NCI-H187 treated with DMSO at 0.1 percent for 48 hours (cell line): ENCODE results near the gene FSTL1.

ENCODE experiments used
- DNase-seq: peaks from one replicate; lab custom pipeline; 2025; lab: John Stamatoyannopoulos, UW

Gene FSTL1, protein sequence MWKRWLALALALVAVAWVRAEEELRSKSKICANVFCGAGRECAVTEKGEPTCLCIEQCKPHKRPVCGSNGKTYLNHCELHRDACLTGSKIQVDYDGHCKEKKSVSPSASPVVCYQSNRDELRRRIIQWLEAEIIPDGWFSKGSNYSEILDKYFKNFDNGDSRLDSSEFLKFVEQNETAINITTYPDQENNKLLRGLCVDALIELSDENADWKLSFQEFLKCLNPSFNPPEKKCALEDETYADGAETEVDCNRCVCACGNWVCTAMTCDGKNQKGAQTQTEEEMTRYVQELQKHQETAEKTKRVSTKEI

DNA sequence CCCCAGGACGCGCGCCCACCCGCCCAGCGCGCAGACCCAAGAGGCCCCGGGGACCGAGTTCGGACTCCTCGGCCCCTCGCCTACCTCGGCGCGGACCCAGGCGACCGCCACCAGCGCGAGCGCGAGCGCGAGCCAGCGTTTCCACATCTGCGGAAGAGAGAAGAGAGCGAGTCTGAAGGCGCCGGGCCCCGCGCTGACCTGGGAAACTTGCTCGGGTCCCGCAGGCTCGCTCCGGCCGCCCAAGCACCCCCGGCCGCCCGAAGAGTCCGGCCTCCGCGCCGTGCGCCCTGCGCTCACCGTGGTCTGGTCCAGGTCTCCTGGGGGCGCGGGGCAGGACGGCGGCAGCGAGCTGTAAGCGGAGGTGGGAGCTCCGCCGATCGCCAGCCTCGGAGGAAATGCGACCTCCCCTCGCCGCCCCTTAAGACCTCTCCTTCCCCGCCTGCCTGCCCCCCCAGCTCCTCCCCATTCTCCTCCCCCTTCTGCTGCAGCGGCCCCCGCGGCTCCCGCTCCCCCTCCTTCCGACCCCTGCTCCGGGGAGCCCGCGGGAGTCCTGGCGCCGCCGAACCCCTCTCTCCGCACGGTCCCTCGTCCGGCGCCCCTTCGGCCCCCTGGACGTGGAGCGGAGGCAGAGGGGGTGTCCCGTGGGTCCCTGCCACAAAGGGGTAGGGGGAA is at the start of gene FSTL1:
Gene FSTL1 (minus strand): TSS at position 393 of the 672 bp plus-strand sequence. CDS start 246 bp downstream, at position 147.
- no peak for DNase-seq

DNA sequence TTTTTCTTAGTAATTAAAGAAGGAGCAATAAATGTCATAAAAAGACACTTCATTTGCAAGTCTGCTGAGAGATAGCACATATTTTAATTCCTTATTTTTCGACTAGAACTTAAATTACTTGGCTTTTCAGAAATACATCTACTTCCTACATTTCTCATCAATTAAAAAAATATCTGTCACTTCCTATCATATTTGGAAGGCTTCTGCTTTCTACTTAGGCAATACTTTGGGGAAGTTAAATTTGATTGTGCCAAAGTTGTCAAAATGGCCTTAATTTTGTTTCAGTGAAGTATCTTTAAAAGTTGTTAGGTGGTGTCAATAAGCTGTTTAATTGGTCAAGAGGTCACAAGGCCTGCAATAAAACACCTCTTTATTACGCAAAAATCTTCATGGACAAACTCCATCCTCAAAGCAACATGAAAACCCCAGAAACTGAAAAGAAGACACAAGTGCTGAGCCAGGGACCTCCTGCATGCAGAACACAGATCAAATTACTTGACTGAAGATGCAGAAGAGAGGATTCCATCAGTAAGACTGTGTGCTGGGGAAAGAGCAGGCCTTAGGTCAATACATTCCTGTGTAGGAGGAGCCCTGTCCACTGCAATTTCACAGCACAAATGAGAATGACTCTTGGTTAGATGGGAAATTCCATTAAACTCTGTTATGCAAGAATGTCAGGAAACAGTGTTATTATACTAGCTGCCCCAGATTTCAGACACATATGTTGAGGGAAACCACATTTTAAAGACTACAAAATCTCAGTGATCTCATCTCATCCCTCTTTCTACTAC is 48.0 kb upstream of the FSTL1 start:
- no peak for DNase-seq

DNA sequence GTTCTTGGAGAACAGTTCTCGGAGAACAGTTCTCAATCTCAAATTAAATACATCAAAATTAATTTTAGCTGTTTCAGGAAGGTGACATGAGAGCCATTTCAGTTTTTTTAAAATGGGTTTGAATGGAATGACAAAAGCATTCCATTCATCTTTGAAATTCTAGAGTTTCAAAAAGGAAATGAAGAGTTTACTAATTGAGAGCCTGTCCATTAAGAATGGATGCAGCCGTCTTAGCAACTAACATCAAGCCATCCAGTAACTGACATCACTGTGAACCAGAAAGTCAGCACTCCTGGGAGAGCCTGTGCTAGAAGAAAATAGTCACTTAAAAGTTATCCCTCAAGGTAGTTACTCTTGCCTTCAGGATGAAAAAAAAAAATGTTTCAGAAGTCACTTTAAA is 47.0 kb upstream of the FSTL1 start:
- no peak for DNase-seq

DNA sequence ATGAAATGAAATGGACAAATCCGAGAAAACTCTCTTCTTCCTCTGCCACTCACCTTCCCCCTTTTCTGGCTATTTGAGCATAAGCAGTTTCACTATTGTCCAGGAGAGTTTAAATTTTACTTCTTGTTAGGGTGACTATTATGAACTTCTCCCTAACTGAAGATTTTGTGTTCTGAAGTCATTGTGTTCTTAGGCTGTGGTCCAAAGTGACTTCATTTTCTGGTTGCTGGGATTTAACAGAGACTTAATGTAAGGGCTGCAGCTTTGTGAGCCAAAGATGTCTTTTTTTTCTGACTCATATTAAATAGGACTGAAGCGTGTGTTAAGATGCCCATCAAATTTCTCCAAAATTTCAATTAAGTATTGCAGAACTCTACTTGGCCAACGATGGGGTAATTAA is 46.5 kb upstream of the FSTL1 start:
- no peak for DNase-seq

DNA sequence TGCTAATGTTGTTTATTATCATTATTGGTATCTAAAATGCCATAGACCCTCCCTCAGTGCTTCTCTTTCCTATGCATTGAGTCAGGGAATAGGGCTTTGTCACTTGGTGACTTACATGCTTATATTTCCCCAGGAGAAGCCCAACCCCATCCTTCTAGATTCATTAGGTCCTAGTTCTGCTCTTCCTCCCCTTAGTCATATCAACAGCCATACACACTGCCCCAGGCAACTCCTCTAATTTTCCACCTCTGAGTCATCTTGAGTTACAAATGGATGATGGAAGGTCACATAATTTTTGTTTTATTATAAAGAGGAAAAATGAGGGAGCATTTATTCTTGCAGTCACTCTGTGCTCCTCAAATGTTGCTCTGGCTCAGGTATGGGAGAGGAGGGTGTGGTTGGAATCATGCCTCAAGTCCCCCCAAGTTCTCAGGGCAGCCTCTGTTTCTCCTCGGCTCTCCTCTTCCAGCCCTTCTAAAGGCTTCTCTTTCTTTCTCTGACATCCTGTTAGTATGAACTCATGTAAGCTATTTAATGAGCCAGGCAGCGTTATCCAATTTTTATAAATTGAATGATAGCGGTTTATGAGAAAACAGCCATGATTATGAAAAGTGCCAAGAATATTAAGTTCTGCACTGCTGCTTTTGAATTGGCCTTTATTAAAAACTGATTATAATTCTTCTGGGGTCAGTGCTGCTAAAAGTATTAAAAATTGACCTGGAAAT is 45.6 kb upstream of the FSTL1 start:
- DNase-seq: no peak

DNA sequence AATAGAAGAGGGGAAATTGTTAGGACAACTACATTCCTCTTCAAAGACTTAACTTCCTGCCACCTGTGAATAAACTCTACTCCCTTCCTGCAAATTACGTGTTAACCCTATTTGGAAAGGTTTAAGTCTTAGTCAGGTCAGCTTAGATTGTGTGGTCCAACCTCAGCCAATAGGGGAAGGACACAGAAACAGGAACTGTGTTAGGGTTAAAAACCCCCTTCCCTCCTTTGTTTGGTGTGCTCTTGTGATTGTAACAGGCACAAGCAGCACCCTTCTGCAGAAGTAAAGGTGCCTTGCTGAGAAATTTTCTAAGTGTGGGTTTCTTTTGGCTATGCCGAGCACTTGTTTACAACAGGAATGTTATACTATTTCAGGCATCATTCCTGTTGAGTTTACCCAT is 45.0 kb upstream of the FSTL1 start:
- no peak for DNase-seq

DNA sequence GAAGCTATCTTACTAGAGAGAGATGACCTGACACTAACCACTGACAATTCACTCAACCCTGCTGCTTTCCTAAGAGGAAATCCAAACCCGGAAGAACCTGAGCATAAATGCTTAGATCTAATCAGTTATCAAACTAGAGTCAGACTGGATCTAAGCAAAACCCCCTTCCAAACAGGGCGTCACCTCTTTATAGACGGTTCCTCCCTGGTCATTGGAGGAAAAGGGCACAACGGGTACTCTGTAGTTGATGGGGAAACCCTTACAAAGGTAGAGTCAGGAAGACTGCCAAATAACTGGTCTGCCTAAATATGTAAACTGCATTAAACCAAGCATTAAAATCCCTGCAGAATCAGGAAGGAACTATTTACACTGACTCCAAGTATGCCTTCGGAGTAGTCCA is 41.3 kb upstream of the FSTL1 start:
- no peak for DNase-seq

DNA sequence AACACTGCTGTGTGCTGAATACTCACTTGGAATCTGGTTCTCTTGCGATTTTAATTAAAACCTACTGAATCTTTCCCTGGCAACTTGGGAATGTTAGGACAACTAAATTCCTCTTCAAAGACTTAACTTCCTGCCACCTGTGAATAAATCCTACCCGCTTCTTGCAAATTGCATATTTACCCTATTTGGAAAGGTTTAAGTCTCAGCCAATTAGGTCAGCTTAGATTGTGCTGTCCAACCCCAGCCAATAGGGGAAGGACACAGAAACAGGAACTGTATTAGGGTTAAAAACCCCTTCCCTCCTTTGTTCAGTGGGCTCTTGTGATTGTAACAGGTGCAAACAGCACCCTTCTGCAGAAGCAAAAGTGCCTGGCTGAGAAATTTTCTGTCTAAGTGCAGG is 38.6 kb upstream of the FSTL1 start:
- DNase-seq: no peak

DNA sequence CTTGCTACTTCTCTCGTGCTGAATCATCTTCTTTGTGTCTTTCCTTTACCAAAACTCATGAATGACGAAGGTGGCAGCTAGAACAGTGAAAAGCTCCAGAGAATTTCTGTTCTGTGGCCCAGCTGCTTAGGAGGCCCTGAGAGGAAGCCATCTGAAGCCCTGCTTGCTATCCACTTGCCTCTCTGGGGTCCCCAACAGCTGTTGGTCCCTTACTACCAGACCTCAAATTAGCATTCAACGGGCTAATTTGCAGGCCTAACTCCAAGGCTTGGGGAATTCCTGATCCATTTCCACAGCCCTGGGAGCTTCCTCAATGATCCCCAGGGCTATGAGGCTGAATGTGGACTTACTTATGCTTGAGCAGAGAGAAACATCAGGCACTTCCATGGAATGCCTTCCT is 37.5 kb upstream of the FSTL1 start:
- DNase-seq: no peak

DNA sequence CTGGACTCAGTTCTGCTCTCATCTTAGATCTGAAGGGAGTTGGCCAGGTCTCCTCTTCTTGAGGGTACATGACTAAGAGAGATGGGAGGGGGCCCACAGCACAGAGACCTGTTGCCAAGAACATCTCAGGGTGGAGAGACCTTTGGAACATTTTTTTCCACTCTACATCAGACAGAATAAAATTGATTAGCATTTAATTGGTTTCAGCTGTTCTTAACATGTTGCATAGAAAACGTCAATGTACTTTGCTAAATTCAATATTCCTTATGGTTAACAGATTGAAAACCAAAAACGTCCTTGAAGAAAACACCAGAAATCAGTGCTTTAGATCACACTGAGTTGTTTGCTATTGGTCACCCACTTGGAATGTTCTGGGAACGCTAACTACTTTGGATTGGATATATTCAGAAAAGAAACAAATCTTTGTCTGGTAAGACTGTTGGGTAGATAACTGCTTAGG is 36.4 kb upstream of the FSTL1 start:
- DNase-seq: no peak

DNA sequence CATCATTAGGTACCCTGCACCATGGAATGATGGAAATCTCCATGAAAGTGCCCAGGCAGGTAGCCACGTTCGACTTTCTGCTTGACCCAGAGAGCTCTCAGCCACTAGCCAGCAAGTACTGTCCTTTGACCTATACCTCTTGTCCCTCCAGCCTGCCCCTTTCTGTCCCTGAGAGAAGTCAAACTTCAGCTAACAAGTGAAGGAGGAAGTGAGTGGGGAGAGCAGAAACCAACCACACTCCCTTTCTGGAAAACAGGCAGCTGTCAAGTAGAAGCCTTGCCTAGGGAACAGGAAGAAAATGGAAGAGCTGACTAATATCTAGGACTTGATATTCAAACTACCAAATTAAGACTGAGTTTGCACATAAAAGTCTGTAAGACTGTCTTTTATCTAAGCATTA is 30.3 kb upstream of the FSTL1 start:
- DNase-seq: no peak

DNA sequence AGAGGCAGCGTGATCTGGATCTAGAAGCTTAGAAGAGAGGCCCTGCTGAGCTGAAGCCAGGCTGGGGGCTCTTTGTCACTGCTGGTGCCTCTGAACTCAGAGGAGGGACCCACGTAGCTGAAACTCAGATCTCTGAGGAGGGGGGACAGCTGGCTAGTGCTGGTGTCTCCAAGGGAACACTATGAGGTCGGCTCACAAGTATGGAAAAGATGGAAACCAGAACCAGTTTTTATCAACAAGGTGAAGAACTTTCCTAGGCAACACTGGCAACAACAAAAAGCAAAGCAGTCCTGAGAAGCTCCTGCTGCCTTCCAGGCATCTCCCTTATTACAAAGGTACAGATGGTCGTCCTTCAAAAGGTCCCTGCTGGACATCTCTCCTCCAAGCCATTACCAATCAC is 27.0 kb upstream of the FSTL1 start:
- DNase-seq: no peak

DNA sequence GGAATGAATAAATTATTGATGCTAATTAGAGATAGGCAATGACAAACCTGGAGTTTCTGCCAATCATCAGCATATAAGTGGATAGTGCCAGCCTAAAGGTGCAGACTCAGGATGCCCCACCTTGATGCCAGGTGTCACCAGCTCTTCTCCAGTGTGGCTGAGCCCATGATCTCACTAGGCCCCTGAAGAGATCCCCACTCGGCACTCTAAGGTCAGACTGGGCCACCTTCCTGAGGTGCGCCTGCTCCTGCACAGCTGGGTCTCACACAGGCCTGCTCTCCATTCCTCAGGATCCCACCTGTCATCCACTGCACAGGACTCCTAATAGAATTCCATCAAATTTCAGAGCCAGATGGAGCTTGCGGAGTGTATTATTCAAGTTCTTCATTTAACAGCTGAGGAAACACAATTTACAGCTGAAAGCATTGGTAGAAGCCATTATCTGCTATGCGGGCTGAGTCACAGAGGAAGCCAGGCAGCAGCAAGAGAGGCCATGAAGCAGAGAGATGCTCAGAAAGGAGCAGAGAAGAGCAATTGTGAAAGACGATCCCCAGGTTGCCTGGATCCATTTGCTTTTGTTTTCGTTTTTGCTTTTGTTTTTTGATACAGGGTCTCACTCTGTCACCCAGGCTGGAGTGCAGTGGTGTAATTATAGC is 25.1 kb upstream of the FSTL1 start:
- no peak for DNase-seq

DNA sequence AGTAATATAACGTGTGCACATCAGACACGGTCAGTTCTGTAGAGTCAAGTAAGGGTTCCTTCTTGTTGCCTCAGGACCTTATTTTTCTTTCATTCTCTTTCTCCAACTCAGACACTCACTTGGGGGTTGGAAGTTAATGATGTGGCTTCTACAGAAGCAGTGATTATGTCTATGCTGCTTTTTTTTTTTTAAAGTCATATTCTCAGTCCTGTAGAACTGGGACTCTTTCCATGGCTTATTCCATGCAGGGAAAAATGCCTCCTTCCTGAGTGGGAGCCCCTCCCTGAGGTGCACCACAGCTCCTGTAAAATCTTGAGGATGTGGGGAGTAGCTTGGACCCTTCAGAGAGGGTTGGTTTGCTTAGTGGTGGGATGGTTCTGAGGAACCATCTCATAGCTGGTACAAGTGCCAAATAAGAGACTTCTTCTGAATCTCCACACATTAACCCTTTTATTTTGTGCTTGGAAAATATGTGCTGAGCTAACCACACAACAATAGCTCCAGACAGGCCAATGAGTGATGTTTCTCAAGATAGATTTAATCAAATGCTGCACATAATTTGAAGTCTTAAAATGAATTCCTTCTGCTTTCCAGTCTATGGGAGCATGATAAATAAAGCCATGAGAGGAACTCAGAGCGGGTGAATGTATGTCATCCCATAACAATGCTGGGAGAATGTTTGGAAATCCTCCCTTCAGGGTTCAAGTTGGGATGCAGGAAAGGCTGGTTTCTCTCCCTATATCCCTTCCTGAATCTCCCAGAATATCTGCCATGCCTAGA is 23.3 kb upstream of the FSTL1 start:
- no peak for DNase-seq

DNA sequence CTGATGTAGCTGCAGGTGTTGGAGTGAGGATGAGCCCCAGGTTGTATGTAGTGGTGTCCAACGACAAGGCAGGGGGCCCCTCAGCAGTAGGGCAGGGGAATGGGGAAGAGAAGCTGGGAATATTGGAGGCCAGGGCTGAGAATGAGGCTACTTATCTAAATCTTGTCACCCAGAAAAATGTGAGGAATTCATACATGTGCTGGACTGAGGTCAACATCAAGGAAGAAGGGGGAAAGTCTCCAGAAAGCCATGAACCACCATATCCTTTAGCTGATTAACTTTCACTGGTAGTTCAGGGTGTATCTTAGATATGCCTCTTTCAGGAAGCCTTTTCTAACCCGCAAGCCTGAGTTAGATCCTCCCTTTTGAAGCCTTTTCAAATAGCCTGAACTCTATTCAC is 22.6 kb upstream of the FSTL1 start:
- no peak for DNase-seq

DNA sequence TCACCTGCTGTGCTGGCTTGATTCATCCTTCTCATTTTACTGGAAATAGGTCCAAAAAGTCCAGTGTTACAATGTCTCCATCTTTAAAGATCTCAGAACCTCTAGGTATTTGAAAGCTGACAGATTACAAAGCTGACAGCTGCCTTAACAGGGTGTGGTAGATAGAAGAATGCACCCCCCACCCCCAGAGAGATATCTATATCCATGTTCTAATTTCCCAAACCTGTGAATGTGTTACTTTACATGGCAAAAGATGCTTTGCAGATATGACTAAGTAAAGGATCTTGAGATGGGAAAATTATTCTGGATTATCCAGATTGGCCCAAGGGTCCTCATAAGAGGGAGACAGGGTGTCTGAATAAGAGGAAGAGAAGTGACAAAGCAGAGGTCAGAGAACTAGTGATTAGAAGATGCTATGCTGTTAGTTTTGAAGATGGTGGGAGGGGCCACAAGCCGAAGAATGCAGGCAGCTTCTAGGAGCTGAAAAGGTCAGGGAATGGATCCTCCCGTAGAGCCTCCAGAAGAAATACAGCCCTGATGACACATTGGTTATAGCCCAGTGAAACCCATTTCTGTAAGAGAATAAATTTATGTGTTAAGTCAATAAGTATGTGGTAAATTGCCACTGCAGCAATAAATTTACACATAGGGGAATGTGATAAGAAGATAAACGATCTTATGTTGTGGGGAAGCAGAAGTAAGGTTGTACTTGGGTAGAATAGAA is 21.5 kb upstream of the FSTL1 start:
- DNase-seq: no peak

DNA sequence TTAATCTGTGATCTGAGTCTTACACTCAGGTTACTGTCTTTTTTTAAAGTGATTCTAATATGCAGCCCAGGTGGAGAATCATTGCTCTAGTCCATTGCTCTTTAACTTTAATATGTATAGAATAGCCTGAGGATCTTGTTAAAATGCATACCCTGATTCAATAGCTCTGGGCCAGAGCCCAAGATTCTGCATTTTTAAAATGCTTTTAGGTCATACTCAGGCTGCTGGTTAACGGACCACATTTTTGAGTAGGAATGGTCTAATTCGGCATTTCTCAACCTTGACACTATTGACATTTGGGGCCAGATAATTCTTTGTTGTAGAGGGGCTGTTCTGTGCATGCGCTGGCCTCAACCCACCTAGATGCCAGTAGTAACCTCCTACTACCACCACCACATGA is 20.9 kb upstream of the FSTL1 start:
- DNase-seq: no peak

DNA sequence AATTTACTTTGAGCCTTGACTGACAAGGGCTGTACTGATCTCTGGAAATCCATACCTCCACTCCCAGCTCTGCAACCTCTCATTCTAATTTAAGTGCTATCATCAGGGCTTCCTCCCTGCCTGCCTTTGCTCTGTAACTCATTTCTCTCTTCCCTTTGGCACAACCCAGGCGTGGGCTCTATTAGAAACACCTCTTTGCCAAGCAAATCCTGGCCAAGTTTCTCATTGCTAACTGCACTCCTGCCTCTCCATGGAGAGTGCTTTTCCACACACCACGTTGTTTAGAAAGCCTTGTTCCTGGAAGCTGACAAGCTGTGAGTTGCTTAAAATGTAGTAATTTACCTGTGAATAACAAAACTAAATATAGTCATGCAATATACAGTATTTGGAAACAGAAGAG is 20.1 kb upstream of the FSTL1 start:
- no peak for DNase-seq

DNA sequence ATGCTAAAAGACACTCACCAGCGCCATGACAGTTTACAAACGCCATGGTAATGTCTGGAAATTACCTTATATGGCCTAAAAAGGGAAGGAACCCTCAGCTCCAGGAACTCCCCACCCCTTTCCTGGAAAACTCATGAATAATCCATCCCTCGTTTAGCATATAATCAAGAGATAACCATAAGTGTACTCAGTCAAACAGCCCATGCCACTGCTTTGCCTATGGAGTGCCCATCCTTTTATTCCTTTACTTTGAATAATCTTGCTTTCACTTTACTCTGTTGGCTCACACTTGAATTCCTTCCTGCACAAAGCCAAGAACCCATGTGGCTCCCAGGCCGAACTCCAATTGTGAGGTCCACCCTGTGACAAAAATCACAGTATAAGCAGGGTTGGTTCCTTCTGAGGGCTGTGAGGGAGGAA is 19.1 kb upstream of the FSTL1 start:
- no peak for DNase-seq

DNA sequence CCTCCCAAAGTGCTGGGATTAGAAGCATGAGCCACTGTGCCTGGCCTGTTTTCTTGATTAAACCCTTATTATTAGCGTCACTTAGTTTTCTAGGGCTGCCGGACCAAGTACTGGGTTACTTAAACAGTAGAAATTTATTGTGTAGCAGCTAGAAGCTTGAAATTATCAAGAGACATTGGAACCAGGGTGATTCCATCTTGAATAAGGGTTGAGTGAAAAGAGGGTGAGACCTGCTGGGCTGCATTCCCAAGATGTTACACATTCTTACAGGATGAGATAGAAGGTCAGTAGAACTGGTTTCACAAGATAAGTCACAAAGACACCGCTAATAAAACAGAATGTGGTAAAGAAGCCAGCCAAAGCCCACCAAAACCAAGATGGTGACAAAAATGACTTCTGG is 18.6 kb upstream of the FSTL1 start:
- DNase-seq: no peak
